NCI-H2227 treated with DMSO at 0.1 percent for 48 hours (cell line): Measurements from ENCODE around the gene IFI27L2.

Experiments used
- DNase-seq: peaks from one replicate; lab custom pipeline; 2025; lab: John Stamatoyannopoulos, UW

The IFI27L2 gene

DNA sequence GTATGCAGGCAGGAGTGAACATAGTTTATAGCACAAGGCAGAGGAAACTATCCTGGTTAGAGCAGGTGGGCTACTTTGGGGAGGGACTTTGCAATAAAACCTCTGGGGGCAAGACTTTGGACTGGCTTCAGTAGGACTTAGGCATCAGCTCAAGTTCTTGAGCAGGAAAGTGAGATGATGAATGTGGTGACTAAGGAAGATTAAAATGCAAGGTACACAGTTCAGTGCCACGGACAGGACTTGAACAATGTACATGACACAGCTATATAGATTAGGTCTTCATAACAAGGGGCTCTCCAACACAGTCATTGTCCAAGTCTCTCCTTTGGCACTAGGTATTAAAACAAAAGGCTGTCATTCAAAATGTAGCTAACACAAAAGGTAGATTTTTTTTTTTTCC lies 23.3 kb upstream of the IFI27L2 start:
- no peak for DNase-seq

DNA sequence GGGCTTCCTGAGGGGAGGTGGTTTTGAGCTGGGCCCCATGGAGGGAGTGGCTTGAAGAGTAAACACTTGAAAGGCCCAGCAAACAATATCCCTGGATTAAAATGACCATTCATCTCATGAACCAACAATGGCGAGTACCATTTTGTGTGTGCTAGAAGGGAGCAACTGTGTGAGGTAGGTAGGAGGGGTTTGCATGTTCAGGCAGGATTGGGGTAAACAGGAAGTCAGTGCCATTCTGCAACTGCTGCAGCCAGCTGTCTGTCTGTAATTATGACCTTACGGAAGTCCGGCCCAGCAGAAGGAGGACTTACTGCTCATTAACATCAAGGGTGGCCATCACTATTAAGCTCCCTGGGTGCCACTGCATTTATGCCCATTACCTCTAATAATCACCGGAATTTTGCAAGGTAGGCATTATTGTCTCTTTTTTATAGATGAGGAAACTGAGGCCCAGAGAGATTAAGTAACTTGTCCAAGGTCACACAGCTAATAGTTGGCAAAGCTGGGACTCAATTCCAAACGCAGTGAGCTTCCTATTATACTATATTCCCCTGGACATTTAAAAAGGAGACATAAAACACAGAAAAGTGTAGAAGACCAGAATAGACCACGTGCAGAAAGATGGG lies 16.6 kb upstream of the IFI27L2 start:
- no peak for DNase-seq

DNA sequence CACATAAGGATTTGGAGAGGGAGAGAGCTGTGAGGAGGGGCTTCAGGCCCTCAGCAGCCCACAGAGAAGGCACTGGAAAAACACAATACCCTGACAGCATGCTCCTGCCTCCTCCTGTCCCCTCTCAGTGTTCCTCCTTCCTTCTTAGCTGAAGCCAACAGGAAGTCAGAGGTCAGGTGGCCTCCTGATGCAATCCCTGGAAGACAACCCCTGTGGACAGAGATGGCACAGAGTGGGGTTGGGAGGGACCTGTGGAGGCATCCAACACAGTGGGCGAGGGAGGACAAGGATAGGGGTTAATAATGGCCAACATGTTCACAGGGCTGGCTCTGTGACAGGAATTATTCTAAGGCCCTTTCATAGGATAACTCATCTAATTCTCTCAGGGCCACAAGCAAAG lies 15.4 kb upstream of the IFI27L2 start:
- DNase-seq, result no peak

DNA sequence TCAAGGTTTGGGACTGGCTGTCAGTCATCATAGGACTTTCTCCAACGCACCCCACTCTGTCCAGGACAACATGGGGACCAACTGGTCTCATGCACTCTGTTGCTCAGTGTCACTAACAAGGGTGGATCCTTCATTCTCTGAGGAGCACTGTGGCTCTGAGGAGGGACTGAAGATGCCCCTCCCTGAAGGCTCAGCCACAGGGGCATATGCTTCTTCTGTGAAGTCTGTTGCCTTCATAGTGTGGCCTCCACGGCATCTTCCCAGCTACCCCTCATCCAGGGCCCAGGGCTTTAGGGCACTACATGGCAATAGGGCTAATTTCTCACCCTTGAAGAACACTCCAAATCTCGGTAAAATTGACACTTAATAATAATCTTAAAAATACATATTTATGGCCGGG lies 14.3 kb upstream of the IFI27L2 start:
- no peak for DNase-seq

DNA sequence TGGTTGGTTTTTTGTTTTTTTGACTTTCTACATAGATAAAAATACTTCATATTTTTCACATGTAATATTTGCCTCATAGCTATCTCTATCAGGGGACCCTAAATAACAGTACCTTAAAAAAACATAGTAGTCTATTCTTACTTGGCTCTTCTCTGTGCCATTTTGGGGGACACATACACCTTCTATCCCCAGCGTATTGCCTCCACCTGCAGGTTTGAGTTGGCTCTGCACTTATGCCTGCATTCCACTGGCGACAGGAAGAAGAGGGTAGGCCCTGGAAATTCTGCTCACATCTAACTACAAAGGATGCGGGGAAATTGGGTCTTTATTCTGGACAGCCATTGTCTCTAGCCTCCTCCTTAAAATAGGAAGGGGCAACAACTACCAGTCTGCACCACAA lies 13.8 kb upstream of the IFI27L2 start:
- DNase-seq, result no peak

DNA sequence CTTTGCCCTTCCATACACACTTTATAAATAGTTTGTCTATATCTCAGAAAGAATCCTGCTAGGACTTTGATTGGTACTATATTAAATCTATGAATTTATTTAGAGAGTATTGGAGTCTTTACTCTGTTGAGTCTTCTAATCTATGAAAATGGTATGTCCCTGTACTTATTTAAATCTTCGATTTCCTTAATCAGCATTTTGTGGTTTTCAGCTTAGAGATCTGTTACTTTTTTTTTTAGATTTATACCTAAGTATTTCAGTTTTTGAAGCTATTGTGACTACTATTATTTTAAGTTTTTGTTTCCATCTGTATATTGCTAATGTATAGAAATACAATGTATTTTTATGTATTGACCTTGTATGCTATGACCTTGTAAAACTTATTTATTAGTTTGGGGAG lies 13.4 kb upstream of the IFI27L2 start:
- DNase-seq, result no peak

DNA sequence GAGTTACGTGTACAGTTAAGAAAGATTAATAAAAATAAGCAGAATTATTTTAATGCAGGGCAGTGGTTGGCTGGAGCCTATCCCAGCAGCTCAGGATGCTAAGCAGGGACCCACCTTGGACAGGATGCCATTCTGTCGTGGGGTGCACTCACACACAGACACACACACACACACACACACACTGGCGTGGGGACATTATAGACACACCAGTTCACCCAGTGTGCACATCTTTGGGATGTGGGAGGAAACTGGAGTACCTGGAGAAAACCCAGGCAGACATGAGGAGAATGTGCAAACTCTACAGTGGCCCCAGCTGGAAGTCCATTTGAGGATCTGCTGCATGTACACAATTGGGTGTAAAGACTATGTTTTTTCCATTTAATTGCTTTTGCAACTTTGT lies 12.8 kb upstream of the IFI27L2 start:
- DNase-seq, result no peak

DNA sequence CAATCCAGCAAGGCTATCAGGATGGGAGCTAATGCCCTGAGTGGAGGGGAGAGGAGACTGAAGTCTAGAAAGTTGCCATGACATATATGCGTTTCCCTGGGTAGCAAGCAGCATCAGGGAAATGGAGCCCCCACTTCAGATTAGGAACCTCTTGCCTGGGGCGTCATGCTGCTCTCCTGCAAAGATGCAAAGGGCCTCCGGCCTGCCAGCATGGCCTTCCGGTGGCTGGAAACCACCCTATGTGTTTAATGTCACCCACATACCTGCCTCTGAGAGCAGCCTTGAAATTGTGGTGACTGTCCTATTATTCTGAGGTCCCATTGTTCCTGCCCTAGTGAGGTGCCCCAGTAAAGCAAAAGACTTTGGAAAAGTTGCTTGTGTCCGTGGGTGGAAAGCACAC lies 10.0 kb upstream of the IFI27L2 start:
- DNase-seq, result no peak

DNA sequence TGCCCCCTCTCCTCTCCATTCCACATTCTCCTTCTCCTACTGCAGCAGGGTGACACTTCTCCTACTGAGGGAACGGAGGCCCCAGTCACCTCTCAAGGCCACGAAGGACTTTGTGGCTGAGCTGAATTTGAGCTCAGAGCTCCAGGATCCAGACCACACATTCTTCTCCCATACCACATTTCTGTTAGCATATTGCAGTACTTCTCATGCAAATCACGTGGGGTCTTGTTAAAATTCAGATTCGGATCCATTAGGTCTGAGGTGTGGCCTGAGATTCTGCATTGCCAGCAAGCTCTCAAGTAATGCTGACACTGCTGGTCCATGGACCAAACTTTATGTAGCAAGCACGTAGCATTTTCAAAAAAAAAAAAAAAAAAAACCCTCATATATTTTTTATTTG lies 9.6 kb upstream of the IFI27L2 start:
- DNase-seq, result no peak

DNA sequence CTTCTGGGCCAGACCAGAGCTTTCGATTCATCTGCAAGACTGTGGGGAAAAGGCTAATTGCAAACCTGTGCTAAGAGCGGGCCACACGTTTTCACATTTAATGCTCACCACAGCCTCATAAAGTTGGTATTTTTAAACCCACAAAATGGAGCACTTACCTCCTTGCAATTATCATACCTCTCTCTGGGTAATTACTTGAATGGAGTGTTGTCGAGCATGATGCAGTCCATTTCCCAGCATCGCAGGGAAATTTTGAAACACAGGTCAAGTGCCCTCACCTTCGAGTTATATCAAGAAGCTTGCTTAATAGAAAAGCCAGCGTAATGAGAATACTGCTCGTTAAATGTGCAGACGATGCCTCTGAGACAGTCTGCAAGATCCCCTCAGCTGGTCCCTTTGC lies 8.8 kb upstream of the IFI27L2 start:
- DNase-seq, result peak; percentile 72

DNA sequence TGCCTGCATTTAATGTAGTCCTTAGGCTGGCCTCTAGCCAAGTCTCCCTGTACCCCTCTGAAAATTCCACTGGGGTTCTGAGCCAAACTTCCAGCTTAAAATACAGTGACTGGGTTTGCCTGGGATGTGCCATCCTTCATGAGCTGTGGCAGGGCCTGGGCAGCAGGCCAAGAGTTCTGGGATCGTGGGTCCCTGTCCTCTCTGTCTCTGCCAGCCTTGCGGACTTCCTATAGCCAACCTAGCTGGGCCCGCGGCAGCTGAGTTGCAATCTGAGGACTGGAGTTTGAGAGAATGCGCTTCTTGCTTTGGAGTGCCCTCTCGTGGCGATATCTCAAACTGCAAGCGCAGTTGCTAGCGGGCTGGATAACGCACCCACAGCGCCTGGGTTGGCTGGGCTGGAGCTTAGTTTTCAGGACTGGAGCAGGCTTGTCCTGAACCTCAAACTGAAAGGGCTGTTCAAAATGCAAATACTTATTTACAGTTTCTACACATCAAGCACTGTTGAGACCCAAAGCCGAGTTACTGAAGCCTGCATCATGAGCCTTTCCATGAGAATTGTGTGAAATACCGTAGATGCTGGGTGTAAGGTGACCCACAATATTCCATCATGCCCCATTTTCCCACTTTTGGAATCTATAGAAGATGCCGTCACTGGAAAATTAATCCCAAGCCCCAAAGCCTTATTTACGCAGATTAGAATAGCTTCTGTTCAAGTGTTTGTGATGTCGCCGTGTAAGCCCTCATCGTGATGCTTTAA lies 7.3 kb upstream of the IFI27L2 start:
- DNase-seq, result peak; percentile 78

DNA sequence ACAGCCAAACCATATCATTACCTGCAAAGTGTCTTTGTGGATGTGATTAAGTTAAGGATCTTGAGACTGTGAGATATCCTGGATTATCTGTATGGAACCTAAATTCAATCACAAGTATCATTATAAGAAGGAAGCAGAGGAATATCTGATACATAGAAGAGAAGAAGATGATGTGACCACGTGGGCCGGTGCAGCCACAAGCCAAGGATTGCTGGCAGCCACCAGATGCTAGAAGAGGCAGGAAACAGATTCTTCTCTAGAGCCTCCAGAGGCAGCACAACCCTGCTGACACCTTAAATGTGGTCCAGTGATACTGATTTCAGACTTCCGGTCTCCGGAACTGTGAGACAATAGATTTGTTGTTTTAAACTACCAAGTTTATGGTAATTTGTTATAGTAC lies 6.1 kb upstream of the IFI27L2 start:
- no peak for DNase-seq

DNA sequence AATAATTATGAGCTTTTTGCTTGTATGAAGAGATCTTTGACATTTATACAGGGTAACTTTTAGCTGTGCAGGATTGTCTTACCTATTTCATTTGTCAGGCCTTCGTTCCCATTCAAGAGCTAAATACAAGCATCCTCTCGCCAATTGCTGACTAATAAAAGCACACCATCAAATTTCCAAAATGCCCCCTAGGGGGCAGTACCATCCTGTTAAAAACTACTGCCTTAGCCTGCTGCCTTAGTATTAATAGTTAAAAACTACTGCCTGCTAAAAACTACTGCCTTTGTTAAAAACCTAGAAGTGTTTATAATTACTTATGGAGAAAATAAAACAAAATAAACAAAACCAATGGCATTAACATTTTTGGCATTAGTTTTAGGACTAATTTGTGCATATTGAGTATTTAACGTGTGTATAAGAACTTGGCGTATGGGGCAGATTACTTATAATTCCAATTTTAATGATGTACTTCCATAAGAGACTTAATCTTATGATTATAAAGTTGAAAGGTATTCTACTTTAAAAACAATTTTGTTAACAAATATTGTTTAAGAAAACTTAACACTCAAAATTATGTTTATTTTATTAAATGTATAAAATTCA lies 3.0 kb upstream of the IFI27L2 start:
- DNase-seq, result peak; percentile 78

DNA sequence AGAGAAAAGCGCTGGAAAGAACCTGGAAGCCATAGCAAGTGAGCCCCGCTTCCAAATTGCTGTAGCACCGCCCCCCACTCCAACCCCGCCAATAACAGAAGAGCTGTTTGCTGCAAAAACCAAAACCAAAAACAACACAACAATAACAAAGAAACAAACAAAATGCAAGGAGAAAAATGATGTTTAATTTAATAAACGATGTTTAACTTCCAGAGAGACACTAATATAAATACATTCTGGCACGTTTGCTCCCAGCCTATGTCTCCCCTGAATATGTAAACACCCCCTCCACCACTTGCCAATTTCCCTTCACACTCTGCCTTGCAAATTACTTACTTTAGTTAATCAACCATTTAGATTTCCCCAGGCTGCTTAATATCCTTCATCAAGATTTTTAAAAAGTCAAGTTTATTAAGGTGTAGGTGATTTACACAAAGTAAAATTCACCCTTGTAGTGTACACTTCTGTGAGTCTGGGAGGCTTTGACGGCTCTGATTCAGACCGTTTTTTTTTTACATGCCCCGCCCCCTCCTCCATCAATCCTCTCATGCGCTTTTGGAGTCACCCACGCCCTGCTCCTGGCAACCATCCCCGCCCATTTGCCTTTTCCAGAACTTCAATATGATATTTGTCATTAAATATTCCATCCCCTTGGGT lies 482 bp upstream of the IFI27L2 start:
- DNase-seq, result peak; percentile 49

DNA sequence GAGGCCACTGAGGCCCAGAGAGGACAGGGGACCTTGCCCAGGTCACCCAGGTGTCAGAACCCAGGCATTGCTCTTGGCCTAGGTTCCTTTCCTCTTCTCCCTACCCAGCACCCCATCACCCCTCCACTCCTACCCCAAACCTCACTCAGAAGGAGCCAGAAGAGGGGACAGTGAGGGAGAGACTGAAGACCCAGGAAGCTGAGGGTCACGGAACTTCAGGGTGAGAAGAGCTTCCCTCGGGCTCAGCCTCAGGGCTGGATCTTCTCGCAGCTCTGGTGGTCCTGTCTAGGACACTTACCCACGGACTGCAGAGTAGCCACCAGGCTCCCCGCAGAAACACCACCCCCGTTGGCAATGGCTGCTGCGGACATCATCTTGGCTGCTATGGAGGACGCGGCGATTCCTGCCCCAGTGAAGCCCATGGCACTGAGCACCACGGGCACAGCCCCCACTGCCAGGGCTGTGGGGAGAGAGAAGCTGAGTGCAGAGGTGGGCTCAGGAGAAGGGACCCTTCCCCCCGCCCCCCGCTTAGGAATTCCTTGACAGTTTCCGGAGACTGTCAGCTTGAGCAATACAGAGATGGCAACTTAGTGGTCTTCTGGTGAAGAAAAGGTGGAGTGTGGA lies 1.1 kb downstream of the IFI27L2 start:
- DNase-seq, result no peak

DNA sequence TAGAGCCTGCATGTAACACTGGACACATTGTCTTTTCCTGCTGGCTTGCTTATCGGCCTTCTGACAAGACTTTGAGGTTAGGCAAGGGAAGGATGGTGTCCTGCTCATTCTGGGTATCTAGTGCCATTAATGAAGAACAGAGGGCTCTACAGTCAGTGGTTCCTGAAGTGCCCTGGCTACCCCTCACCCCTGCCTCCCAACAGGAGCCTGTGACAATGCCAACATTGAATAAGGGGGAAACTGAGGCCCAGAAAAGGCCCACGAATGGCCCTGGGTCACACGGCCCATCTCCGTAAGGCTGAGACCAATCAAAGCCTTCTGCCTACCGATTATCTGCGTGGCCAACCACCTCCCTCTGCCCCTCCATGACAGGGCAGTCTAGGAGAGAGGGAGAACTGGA lies 2.1 kb downstream of the IFI27L2 start:
- DNase-seq, result no peak

DNA sequence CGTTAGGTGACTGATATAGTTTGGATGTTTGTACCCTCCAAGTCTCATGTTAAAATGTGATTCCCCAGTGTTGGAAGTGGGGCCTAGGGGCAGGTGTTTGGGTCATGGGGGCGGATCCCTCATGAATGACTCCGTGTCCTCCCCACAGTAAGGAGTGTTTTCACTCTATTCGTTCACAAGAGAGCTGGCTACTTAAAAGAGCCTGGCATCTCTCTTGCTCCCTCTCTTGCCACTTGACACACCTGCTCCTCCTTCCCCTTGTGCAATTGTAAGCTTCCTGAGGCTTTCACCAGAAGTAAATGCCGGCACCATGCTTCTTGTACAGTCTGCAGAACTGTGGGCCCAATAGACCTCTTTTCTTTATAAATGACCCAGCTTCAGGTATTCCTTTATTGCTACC lies 2.6 kb downstream of the IFI27L2 start:
- DNase-seq, result no peak

DNA sequence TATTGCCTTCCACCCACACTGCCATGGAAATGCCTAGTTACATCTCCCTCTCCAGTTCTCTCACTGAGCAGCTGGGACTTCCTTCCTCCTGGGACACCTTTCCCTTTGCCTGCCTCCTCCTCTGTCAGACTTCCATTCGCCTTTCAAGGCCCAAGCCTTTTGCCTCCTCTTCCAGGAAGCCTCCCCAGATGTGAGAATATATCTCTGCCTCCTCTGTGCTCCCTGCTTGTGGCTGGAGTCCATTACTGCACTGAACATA lies 3.1 kb downstream of the IFI27L2 start:
- no peak for DNase-seq

DNA sequence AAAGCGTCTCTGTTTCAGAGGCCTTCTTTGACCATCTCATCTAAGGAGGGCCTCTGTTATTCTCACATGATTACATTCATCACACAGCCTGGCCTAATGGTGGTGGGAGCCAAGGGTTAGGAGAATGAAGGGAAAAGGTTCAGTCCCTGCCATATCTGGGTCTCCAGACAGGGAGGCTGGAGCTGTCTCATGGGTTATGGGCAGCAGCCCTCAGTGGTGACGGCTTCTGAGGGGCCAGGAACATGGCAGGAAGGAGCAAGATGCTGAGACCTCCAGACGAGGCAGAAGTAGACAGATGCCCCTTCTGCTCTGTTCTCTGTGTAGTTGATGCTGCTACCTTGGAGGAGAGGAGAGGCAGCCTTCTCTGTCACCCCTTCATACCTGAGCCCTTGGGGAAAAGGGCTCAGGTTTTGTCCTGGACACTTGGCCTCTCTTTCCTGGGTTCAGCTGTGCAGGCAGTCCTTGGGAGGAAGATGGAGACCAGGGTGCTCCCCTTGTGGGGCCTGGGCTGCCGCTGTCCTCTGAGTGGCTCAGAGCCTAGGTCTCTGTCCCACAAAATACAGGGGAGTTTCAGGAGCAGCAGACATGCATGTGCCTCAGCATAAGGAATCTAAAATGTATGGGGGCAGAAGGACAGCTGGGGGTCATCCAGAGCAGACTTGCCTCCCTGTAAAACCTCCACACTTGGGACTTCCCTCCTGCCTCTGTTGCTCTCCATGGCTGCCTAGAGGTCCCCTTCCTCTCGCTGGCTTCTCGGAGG lies 3.6 kb downstream of the IFI27L2 start:
- DNase-seq, result no peak

DNA sequence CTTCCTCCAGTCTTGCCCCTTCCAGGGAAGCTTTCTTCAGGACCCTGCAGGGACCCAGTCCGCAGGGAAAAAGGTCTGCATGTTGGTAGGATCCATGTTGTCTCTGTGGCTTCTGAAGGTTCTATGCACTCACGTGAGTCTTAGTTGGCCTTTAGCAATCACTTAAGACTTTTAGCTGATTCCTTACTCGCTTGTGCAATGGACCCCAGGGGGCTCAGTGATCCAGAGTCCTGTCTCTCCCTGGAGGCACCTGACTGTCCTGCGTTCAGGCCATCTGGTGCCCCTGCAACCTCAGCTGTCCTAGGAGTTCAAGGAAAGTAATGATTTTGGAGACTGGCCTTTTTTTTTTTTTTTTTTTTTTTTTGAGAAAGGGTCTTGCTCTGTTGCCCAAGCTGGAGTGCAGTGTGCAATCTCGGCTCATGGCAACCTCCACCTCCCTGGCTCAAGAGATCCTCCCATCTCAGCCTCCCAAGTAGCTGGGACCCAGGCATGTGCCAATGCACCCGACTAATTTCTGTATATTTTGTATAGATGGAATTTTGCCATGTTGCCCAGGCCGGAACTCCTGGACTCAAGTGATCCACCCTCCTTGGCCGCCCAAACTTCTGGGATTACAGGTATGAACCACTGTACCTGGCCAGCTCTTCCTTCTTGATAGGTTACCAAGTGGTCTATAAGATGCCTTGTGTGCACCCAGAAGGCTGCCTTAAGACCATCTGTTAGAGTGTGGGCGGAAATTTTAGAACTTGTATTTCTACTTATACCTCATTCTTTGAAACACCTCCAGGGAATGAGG lies 4.6 kb downstream of the IFI27L2 start:
- no peak for DNase-seq

DNA sequence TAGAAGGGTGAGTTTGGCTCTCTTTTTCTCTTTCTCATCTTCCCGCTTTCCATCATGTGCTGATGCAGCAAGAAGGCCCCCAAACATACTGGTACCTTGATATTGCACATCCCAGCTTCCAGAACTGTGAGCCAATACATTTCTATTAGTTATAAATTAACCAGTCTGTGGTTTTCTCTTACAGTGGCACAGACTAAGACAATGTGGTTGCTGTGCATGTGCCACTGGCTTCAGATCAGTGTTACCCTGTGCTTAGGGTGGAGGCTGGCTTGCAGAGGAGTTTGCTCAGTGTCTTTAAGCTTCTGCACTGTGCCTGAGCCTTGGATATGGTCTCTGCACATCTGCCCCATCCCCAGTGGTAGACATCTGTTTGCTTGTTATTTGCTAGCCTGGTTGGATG lies 5.5 kb downstream of the IFI27L2 start:
- DNase-seq, result no peak
